GM03348 (cell line): ENCODE measurements around the gene PDXP.
"Not testable (repeated sequence)": the region's sequence is repeated elsewhere in the genome, so short reads cannot be mapped to it uniquely, and the experiment has no call there.

ENCODE experiments used
- DNase-seq: peaks from one replicate; pipeline ENCODE4 v3.0.0; 2012; ENCODE audit warnings: low spot score

The PDXP gene

GRCh38 chr22:37674951-37675929 lies 16.7 kb downstream of the PDXP start, which contains the start of gene LGALS1:
TSS of gene LGALS1 (plus strand) at chr22:37675636. CDS start at chr22:37675703, 67 bp downstream.
- peak; percentile 98 for DNase-seq

- peak; percentile 46 for DNase-seq
Observed at GRCh38 chr22:37675930-37676735, 17.6 kb downstream of the PDXP start.

- DNase-seq = peak; percentile 91
Observed at GRCh38 chr22:37676736-37677492, 18.4 kb downstream of the PDXP start.

- no peak for DNase-seq
Observed at GRCh38 chr22:37677493-37677974, 19.0 kb downstream of the PDXP start.

GRCh38 chr22:37678372-37678771 lies 19.8 kb downstream of the PDXP start:
- no peak for DNase-seq

- no peak for DNase-seq
Observed at GRCh38 chr22:37679670-37680069, 21.1 kb downstream of the PDXP start.

- DNase-seq = no peak
Observed at GRCh38 chr22:37680191-37680851, 21.8 kb downstream of the PDXP start.

- no peak for DNase-seq
Observed at GRCh38 chr22:37681001-37681424, 22.5 kb downstream of the PDXP start.

GRCh38 chr22:37681556-37682049 lies 23.1 kb downstream of the PDXP start:
- peak; percentile 87 for DNase-seq

- no peak for DNase-seq
Observed at GRCh38 chr22:37684803-37685615, 26.5 kb downstream of the PDXP start.

- DNase-seq = peak; percentile 90
Observed at GRCh38 chr22:37686002-37686982, 27.8 kb downstream of the PDXP start, which contains the start of gene NOL12. TSS of gene NOL12 (plus strand) at chr22:37686343. CDS start at chr22:37686393, 50 bp downstream.

GRCh38 chr22:37690407-37690806 lies 31.9 kb downstream of the PDXP start:
- DNase-seq = no peak

- no peak for DNase-seq
Observed at GRCh38 chr22:37690901-37691504, 32.5 kb downstream of the PDXP start.

GRCh38 chr22:37692627-37693285 lies 34.2 kb downstream of the PDXP start:
- no peak for DNase-seq

- DNase-seq = not testable (repeated sequence)
Observed at GRCh38 chr22:37694131-37694530, 35.6 kb downstream of the PDXP start.

GRCh38 chr22:37696260-37696656 lies 37.7 kb downstream of the PDXP start:
- DNase-seq = not testable (repeated sequence)

- DNase-seq = peak; percentile 95
Observed at GRCh38 chr22:37696657-37697537, 38.4 kb downstream of the PDXP start, which contains the start of gene TRIOBP. TSS of gene TRIOBP (plus strand) at chr22:37697048. CDS start at chr22:37701366, 4,318 bp downstream.
